Measurements from ENCODE around the gene GPATCH3. TPM values are rescaled to one million over a fixed set of nuclear protein-coding genes. Genes with fewer than 3 reads are reported as not detected.

Gene GPATCH3
- polyA plus RNA-seq, 1 donor (not counting 4 experiments of a cell fraction or from before 2014, with no cell fraction given) = 5.7 TPM

DNA sequence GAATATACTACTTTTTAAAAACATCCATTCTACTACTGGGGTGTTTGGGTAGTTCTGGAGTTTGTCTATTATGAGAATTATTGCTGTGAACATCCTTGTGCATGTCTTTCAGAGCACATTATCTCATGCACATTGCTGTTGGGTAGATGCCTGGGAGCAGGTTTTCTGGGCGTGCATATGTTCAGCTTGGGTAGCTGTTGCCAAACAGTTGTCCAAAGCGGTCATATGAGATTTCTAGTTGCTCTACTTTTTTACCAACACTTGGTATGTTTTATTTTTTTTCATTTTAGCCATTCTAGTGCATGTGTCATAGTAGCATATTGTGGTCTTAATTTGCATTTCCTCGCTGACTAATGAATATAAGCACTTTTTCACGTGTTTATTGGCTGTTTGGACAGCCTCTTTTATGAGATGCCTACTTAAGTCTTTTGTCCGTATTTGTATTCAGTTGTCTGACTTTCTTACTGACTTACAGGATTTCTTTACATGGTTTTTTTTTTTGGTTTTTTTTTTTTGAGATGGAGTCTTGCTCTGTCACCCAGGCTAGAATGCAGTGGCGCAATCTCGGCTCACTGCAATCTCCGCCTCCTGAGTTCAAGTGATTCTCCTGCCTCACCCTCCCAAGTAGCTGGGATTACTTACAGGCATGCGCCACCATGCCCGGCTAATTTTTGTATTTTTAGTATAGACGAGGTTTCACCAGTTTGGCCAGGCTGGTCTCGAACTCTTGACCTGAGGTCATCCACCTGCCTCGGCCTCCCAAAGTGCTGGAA lies 55.7 kb downstream of the GPATCH3 start:
- dilution Hi-C loops (cut with MboI; ENCODE audit: extremely low pct_ligation_motif_present, low sequenced_read_pairs) = no loop called here
- Histone ChIP-seq H3K36me3 (ENCODE audit: control insufficient read depth in 2 of 2, extremely low read depth in 1 of 2, insufficient read depth in 2 of 2, low read length in 2 of 2) (peaks cover 13 to 21% of the 10 kb centered on the region in 2 experiments), H3K79me2 (ENCODE audit: control insufficient read depth, insufficient read depth, low read length) (peaks cover 4% of the 10 kb centered on the region), H4K20me1 (ENCODE audit: control insufficient read depth, extremely low read depth, insufficient read depth, low read length) (no peaks in the 10 kb centered on the region), H3K9me3 (ENCODE audit: control insufficient read depth, low read depth, low read length) (no peaks in the 10 kb centered on the region), H3K9me1 (ENCODE audit: control insufficient read depth, extremely low read depth, insufficient read depth, low read length) (peaks cover 4% of the 10 kb centered on the region), H3K27me3 (ENCODE audit: control insufficient read depth, extremely low read depth, insufficient read depth, low read length) (no peaks in the 10 kb centered on the region), H2AFZ (ENCODE audit: control insufficient read depth, low read length) (no peak overlapping the region), H3K4me1 (ENCODE audit: control insufficient read depth, extremely low read depth, insufficient read depth, low read length) (peaks cover 18% of the 10 kb centered on the region), H3K9ac (ENCODE audit: control insufficient read depth, extremely low read depth, insufficient read depth, low read length) (no peak overlapping the region), H3K27ac (ENCODE audit: control insufficient read depth, insufficient read depth, low read length) (no peak overlapping the region), H3K4me3 (ENCODE audit: control insufficient read depth in 2 of 3, extremely low read depth in 1 of 3, insufficient read depth in 2 of 3, low read depth in 1 of 3, low read length in 3 of 3) (no peak overlapping the region), H3K4me2 (ENCODE audit: control insufficient read depth, extremely low read depth, insufficient read depth, low read depth, low read length) (no peak overlapping the region)
- DNase-seq (ENCODE audit: low read depth, low spot score) = no peak
- FAIRE-seq = no peak
- no peak for TF ChIP-seq CTCF (optimal IDR thresholded peaks at IDR 0.05 in 1 of 3, IDR thresholded peaks at IDR 0.05 in 1 of 3, conservative IDR thresholded peaks at IDR 0.05 in 1 of 3; ENCODE audit: extremely low read depth in 1 of 3, insufficient read depth in 2 of 3, low read length in 3 of 3)
- no peak for TF ChIP-seq EZH2 (IDR thresholded peaks at IDR 0.05; ENCODE audit: low read length)

Other genes with a start within 250 kb of the GPATCH3 start
- gene ARID1A, start 204.5 kb downstream of the GPATCH3 start, polyA plus RNA-seq = 5.9 to 20.6 TPM (median 10.2 TPM) in 3 replicates
- 14.2 to 21.1 TPM (median 15.9 TPM) in 3 replicates for gene PIGV, start 112.5 kb downstream of the GPATCH3 start, polyA plus RNA-seq
- gene ZDHHC18, start 73.8 kb downstream of the GPATCH3 start, polyA plus RNA-seq = 18.1 to 32.0 TPM (median 22.6 TPM) in 3 replicates
- gene SFN, start 37.3 kb downstream of the GPATCH3 start, polyA plus RNA-seq = 1,394 to 2,602 TPM (median 2,333 TPM) in 3 replicates
- gene GPN2, start 10.2 kb downstream of the GPATCH3 start, polyA plus RNA-seq = 31.9 to 43.7 TPM (median 37.2 TPM) in 3 replicates
- not detected in 3 replicates for gene NR0B2, start 13.5 kb upstream of the GPATCH3 start, polyA plus RNA-seq
- 27.4 to 89.5 TPM (median 57.3 TPM) in 3 replicates for gene NUDC, start 21.3 kb upstream of the GPATCH3 start, polyA plus RNA-seq
- 13.8 to 21.3 TPM (median 16.1 TPM) in 3 replicates for gene KDF1, start 60.0 kb upstream of the GPATCH3 start, polyA plus RNA-seq
- gene TRNP1, start 93.2 kb upstream of the GPATCH3 start, polyA plus RNA-seq = 130 to 166 TPM (median 164 TPM) in 3 replicates
- 26.5 to 50.8 TPM (median 36.6 TPM) in 3 replicates for gene TENT5B, start 112.4 kb upstream of the GPATCH3 start, polyA plus RNA-seq

Data from keratinocyte (primary cell).